Medulla oblongata (tissue), 1 donor: ENCODE results near the gene FGFRL1.

Experiments used
- DNase-seq: peaks from one replicate; pipeline ENCODE4 v3.0.0-alpha.2; 2015; ENCODE audit errors: extremely low spot score

The FGFRL1 gene

GRCh38 chr4:1023075-1023640, 11.7 kb downstream of the FGFRL1 start:
- no peak for DNase-seq

- DNase-seq = no peak
Observed at GRCh38 chr4:1023895-1024740, 12.7 kb downstream of the FGFRL1 start.

- DNase-seq = no peak
Observed at GRCh38 chr4:1024882-1025545, 13.6 kb downstream of the FGFRL1 start.

- no peak for DNase-seq
Observed at GRCh38 chr4:1026115-1026514, 14.7 kb downstream of the FGFRL1 start.

- no peak for DNase-seq
Observed at GRCh38 chr4:1027219-1027914, 15.9 kb downstream of the FGFRL1 start.

- DNase-seq = no peak
Observed at GRCh38 chr4:1027915-1028238, 16.5 kb downstream of the FGFRL1 start.

GRCh38 chr4:1028574-1029220, 17.3 kb downstream of the FGFRL1 start:
- no peak for DNase-seq

- no peak for DNase-seq
Observed at GRCh38 chr4:1029529-1029928, 18.1 kb downstream of the FGFRL1 start.

- DNase-seq = no peak
Observed at GRCh38 chr4:1030031-1030430, 18.6 kb downstream of the FGFRL1 start.

GRCh38 chr4:1030559-1030958, 19.1 kb downstream of the FGFRL1 start:
- no peak for DNase-seq

- DNase-seq = no peak
Observed at GRCh38 chr4:1031346-1031745, 19.9 kb downstream of the FGFRL1 start.

- DNase-seq = no peak
Observed at GRCh38 chr4:1031956-1032795, 20.8 kb downstream of the FGFRL1 start.

- no peak for DNase-seq
Observed at GRCh38 chr4:1032861-1033260, 21.4 kb downstream of the FGFRL1 start.

- peak; percentile 85 for DNase-seq
Observed at GRCh38 chr4:1033840-1034551, 22.6 kb downstream of the FGFRL1 start.

- DNase-seq = peak; percentile 93
Observed at GRCh38 chr4:1035510-1035909, 24.1 kb downstream of the FGFRL1 start.

GRCh38 chr4:1036095-1036494, 24.7 kb downstream of the FGFRL1 start:
- DNase-seq = no peak

- DNase-seq = no peak
Observed at GRCh38 chr4:1036976-1037810, 25.8 kb downstream of the FGFRL1 start.

- no peak for DNase-seq
Observed at GRCh38 chr4:1038948-1039492, 27.6 kb downstream of the FGFRL1 start.
